GM19463 (cell line): ENCODE measurements around the gene TRDMT1.
A peak's percentile ranks its signal among the peaks of the same experiment; 100 is the strongest.

Experiments
- ATAC-seq: cut with Tn5 transposase; IDR thresholded peaks from one replicate; pipeline ENCODE4 v1.9.1; 2021; ENCODE audit warnings: mild to moderate bottlenecking, moderate library complexity; ENCODE audit not compliant: unreplicated experiment

Gene TRDMT1

DNA sequence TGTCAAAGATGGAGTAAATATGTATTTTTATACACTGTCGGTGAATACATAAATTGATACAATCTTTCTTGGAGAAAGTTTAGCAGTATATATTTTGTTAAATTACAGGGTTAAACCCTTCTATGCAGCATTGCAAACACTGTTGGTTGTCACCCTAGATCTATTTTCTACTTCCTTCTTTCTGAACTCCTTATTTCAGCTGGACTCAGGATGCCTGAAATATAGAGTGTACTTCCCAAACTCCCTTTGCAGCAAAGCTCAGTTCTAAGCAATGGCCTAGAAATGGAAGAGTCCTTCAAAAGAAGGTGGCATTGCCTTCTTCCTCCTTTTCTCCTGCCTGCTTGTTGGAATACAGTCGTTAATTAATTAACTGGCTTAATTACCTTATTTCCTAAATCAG, 92.4 kb downstream of the TRDMT1 start:
- ATAC-seq, result no peak

DNA sequence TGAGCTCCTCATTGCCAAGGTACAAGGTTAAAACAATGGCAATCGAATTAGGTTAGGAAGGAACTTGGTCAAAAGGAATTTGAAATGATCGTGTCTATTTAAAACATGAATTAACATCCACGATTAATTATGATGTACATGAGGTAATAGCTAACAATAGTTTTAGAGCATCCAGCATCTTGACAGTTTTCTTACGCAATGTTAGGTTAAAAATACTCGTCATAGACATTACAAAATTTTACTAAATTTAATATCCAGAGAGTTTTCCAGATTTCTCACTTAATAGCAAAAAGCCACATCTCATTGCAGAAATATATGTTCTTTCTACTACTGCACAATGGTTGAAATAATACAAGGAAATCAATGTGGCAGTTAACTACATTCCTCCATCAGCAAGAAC, 94.5 kb downstream of the TRDMT1 start:
- ATAC-seq, result no peak

DNA sequence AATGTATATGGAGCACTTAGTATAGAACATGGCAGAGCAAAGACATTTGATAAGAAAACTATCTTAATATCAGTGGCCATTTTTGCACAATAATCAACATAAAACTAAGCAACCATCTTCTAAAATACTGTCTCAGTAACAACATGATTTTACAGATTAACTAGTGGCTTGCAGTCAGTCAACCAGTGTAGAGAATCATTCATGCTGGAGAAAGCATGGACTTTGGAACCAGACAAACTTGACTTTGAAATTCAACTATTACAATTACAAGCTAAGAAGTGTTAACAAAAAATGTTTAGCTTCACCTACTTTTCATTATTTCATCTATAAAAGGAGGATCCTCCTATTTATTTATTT, 99.6 kb downstream of the TRDMT1 start:
- peak; percentile 42 for ATAC-seq

DNA sequence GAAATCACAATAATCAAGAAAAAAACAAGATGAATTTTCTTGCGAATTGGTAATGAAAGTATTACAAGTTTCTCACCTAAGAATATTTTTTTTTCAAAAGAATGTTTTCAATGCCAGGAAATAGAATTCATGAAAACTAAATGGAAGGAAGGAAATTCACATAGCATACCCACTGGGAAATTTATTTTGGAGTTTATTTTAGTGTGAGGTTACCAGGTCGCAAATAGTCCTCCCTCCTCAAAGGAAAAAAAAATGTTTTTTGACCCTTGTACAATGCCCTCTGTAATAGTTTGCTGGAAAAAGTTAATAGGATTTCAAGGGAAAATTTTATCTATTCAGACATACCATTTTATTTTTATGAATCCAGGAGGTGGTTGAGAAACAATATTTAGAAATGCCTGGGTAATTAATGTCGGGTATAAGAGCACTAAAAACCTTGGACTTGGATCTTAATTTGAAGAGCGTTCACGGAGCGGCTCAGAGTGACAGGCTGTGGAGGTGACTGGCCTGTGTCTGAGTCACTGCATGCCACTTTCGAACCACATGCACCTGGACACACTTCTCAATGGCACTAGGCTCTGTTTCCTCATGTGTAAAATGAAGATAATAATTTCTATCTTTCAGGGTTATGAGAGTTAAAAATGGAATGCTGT, 100.1 kb downstream of the TRDMT1 start:
- ATAC-seq, result peak; percentile 63

DNA sequence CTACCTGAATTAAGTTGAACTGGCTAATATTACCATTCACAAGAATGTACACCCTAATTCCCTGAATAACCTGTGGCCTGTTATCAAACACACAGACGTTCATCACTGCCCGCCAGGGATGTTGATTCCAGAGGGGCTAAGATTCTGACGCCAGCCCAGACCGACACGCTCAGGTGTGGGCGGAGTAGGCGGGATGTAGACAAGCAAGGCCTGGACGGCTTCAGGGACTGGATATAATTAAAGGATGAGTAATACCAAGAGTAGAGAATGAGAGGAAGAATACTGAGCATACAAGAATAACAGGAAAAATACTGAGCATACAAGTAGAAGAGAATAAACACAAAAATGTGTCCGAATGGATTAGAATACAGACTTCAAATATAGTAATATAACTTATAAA, 100.9 kb downstream of the TRDMT1 start:
- ATAC-seq, result no peak

DNA sequence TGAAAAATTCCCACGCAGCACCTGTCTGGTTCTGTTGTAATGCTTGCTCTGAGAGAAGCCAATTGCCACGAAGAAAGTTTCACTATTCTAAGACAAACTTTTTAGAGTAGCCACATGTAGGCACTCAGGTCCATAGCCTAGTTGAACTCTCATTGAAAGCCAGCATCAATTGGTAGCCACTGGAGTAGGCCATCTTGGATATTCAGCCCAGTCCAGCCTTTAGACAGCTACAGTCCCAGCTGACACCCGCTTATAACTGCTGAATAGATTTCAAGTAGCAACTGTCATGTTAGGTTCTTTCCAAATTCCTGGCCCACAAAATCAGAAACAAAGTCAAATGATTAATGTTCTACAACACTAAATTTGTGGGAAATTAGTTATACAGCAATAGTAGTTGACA, 103.5 kb downstream of the TRDMT1 start:
- ATAC-seq, result no peak
